Lower lobe of right lung (tissue), 2 donors: Measurements from ENCODE around the gene KRIT1. TPM values are rescaled to one million over a fixed set of nuclear protein-coding genes. Genes with fewer than 3 reads are reported as not detected.

ENCODE experiments used
- ATAC-seq, 2 donors: fragments of 200-7000 bp; cut with Tn5 transposase; one replicate each; pipeline ENCODE4 v1.9.1; 2020 to 2022; ENCODE audit warnings: mild to moderate bottlenecking in 2 of 2, moderate library complexity in 2 of 2
- DNase-seq: peaks from one replicate; pipeline ENCODE4 v3.0.0-alpha.2; 2020
- H3K27ac ChIP-seq: fragments of 200-600 bp; one replicate; pipeline ENCODE4 v1.8.0; 2022
- H3K27me3 ChIP-seq: fragments of 200-600 bp; one replicate; pipeline ENCODE4 v1.8.0; 2022; ENCODE audit warnings: low read depth
- H3K36me3 ChIP-seq: fragments of 200-600 bp; one replicate; pipeline ENCODE4 v1.8.0; 2022; ENCODE audit warnings: mild to moderate bottlenecking
- H3K4me1 ChIP-seq: fragments of 200-600 bp; one replicate; pipeline ENCODE4 v1.8.0; 2022
- H3K4me3 ChIP-seq: fragments of 200-600 bp; one replicate; pipeline ENCODE4 v1.8.0; 2022; ENCODE audit warnings: mild to moderate bottlenecking
- H3K9me3 ChIP-seq: fragments of 200-600 bp; one replicate; pipeline ENCODE4 v1.8.0; 2022
- CTCF ChIP-seq: fragments of 200-600 bp; IDR thresholded peaks from one replicate; pipeline ENCODE4 v1.8.0; 2022; ENCODE audit warnings: antibody characterized with exemption, mild to moderate bottlenecking
- intact Hi-C: fragments of 100-400 bp; cut with DNase I; formaldehyde crosslinking; loops from one replicate; pipeline ENCODE4 v1.11.0; 2022
- long read RNA-seq: library from polyadenylated mRNA; unstranded; transcript quantifications from one replicate; pipeline ENCODE4 v2.0.0, GENCODE V29; 2021
- total RNA-seq: library from RNA; stranded (reverse); fragmentation: NEBNext Ultra II Directional; extraction: Animal tissue kit (Norgen Biotek cat#: 25700); gene quantifications from one replicate; pipeline ENCODE4 v1.2.1, GENCODE V29; 2021
- donor health status: DM: no; HTN: yes; CAD: no; lungs with severe emphysema.

Gene KRIT1
- 49.0 TPM for total RNA-seq
- long read RNA-seq, partial matches to known transcripts, result 8 of 24 reads
- long read RNA-seq, other reads (novel, unspliced or antisense), result 16 of 24 reads

- peak; percentile 95 to 98 for ATAC-seq
- peaks cover 45% of the 10 kb centered on the region for H3K4me1 ChIP-seq
- no peaks in the 10 kb centered on the region for H3K9me3 ChIP-seq
- peaks cover 17% of the 10 kb centered on the region for H3K36me3 ChIP-seq
- H3K27me3 ChIP-seq, result no peaks in the 10 kb centered on the region
- peak within 1 kb of the TSS; percentile 87 for H3K4me3 ChIP-seq
- peak; percentile 92 for DNase-seq
- H3K27ac ChIP-seq, result peak within 1 kb of the TSS; percentile 94
- peak; percentile 10 for TF ChIP-seq CTCF
- intact Hi-C loops, result no loop called here
Measured at GRCh38 chr7:92245487-92246359, at the start of gene KRIT1, which contains the start of gene ANKIB1. KRIT1 (minus strand) TSS chr7:92245914; CDS start chr7:92242135, 3,779 bp downstream. ANKIB1 (plus strand) TSS chr7:92245974; CDS start chr7:92294979, 49,005 bp downstream.

- Histone ChIP-seq H3K27ac (no peak overlapping the region), H3K4me3 (no peak overlapping the region), H3K9me3 (no peaks in the 10 kb centered on the region)
Measured at GRCh38 chr7:92295391-92295790, 49.7 kb upstream of the KRIT1 start.

GRCh38 chr7:92293896-92294590, 48.3 kb upstream of the KRIT1 start:
- ATAC-seq (no peak), DNase-seq (no peak)
- H3K9me3 ChIP-seq, result no peaks in the 10 kb centered on the region
- peak overlapping the region; percentile 42 for H3K27ac ChIP-seq
- H3K4me1 ChIP-seq, result peaks cover 20% of the 10 kb centered on the region
- H3K36me3 ChIP-seq, result peaks cover 3% of the 10 kb centered on the region
- H3K4me3 ChIP-seq, result peak overlapping the region; percentile 33
- intact Hi-C loops, result no loop called here
- no peaks in the 10 kb centered on the region for H3K27me3 ChIP-seq
- no peak for TF ChIP-seq CTCF

More at GRCh38 chr7:92295391-92295790, 49.7 kb upstream of the KRIT1 start:
- no peak for TF ChIP-seq CTCF
- H3K4me1 ChIP-seq, result peaks cover 20% of the 10 kb centered on the region
- no peak for ATAC-seq
- no peak for DNase-seq
- intact Hi-C loops, result no loop called here
- peaks cover 3% of the 10 kb centered on the region for H3K36me3 ChIP-seq
- H3K27me3 ChIP-seq, result no peaks in the 10 kb centered on the region

GRCh38 chr7:92292981-92293380, 47.3 kb upstream of the KRIT1 start:
- ATAC-seq (no peak), DNase-seq (no peak)
- intact Hi-C loops, result no loop called here
- no peaks in the 10 kb centered on the region for H3K27me3 ChIP-seq
- H3K27ac ChIP-seq, result no peak overlapping the region
- TF ChIP-seq CTCF, result no peak
- no peaks in the 10 kb centered on the region for H3K9me3 ChIP-seq
- H3K36me3 ChIP-seq, result peaks cover 3% of the 10 kb centered on the region
- H3K4me1 ChIP-seq, result peaks cover 20% of the 10 kb centered on the region
- no peak overlapping the region for H3K4me3 ChIP-seq

GRCh38 chr7:92289321-92289720, 43.6 kb upstream of the KRIT1 start:
- DNase-seq, result no peak
- H3K4me3 ChIP-seq, result no peak overlapping the region
- TF ChIP-seq CTCF, result no peak
- H3K27ac ChIP-seq, result no peak overlapping the region
- H3K27me3 ChIP-seq, result no peaks in the 10 kb centered on the region
- H3K9me3 ChIP-seq, result no peaks in the 10 kb centered on the region
- peaks cover 17% of the 10 kb centered on the region for H3K4me1 ChIP-seq
- intact Hi-C loops, result no loop called here
- no peak for ATAC-seq
- no peaks in the 10 kb centered on the region for H3K36me3 ChIP-seq
